GM12872 (cell line): ENCODE measurements around the gene UBE2C.

ENCODE experiments used
- CTCF ChIP-seq: IDR thresholded peaks from 3 replicates; pipeline ENCODE4 v1.5.1; 2011; ENCODE audit warnings: low read depth, mild to moderate bottlenecking, low read length, moderate library complexity; ENCODE audit not compliant: insufficient read depth

The UBE2C gene

GRCh38 chr20:45860560-45861220 lies 48.2 kb downstream of the UBE2C start:
- TF ChIP-seq CTCF = no peak

GRCh38 chr20:45861221-45862075 lies 49.0 kb downstream of the UBE2C start:
- TF ChIP-seq CTCF = no peak

- no peak for TF ChIP-seq CTCF
Measured at GRCh38 chr20:45863543-45864470, 51.4 kb downstream of the UBE2C start.

- TF ChIP-seq CTCF = no peak
Measured at GRCh38 chr20:45866454-45866853, 54.0 kb downstream of the UBE2C start.
